Measurements from ENCODE around the gene FMO5.

- TF ChIP-seq POLR2AphosphoS5 (IDR thresholded peaks at IDR 0.05; ENCODE audit: borderline replicate concordance, low read depth, low read length) = no peak
- no peak for TF ChIP-seq EZH2 (IDR thresholded peaks at IDR 0.05)
- no peak for TF ChIP-seq FOXP2 (optimal IDR thresholded peaks at IDR 0.05; ENCODE audit: control extremely low read depth, extremely low read length, insufficient read depth)
Measured at GRCh38 chr1:147142886-147143285, 82.3 kb downstream of the FMO5 start.

Measured in SK-N-MC (cell line).